ENCODE data around the gene DARS2.

DNA sequence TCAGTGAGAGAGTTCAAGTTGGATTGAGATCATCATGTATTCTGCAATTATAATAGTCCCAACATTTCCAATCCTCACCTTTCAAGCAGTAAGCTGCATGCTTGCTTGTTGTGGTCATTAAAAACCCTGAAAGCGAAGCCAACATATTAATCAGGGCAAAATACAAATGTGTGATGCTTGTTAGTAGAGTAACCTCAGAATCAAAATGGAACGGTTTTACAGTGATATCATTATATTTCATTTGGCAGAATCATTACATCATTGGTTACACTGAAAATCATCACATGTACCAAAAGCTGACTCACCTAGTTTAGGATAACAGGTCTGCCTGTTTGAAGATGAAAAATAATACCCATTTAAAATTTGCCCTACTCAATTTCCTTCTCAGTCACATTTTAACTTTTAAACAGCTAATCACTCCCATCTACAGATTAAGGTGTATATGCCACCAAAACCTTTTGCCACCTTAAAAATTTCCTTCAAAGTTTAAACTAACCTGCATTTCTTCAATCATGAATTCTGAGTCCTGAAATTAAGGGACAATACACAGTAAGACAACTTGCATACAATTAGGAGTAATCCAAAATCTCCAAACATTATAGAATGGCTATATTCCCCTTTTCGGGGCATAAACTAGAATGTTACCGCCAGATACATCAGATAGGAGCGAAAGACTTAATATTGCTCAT, 39.9 kb downstream of the DARS2 start:
- TF ChIP-seq POLR2A (IDR thresholded peaks at IDR 0.05) = no peak
- TF ChIP-seq, protein P1, sequence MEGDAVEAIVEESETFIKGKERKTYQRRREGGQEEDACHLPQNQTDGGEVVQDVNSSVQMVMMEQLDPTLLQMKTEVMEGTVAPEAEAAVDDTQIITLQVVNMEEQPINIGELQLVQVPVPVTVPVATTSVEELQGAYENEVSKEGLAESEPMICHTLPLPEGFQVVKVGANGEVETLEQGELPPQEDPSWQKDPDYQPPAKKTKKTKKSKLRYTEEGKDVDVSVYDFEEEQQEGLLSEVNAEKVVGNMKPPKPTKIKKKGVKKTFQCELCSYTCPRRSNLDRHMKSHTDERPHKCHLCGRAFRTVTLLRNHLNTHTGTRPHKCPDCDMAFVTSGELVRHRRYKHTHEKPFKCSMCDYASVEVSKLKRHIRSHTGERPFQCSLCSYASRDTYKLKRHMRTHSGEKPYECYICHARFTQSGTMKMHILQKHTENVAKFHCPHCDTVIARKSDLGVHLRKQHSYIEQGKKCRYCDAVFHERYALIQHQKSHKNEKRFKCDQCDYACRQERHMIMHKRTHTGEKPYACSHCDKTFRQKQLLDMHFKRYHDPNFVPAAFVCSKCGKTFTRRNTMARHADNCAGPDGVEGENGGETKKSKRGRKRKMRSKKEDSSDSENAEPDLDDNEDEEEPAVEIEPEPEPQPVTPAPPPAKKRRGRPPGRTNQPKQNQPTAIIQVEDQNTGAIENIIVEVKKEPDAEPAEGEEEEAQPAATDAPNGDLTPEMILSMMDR (IDR thresholded peaks at IDR 0.05) = no peak
